Stimulated activated naive CD4-positive, alpha-beta T cell (primary cell): ENCODE results near the gene RASSF4.
"Not testable (repeated sequence)": the region's sequence is repeated elsewhere in the genome, so short reads cannot be mapped to it uniquely, and the experiment has no call there.

Source experiments
- DNase-seq, 6 experiments: peaks; one replicate each; lab custom pipeline; 2025; lab: John Stamatoyannopoulos, UW

The RASSF4 gene

DNA sequence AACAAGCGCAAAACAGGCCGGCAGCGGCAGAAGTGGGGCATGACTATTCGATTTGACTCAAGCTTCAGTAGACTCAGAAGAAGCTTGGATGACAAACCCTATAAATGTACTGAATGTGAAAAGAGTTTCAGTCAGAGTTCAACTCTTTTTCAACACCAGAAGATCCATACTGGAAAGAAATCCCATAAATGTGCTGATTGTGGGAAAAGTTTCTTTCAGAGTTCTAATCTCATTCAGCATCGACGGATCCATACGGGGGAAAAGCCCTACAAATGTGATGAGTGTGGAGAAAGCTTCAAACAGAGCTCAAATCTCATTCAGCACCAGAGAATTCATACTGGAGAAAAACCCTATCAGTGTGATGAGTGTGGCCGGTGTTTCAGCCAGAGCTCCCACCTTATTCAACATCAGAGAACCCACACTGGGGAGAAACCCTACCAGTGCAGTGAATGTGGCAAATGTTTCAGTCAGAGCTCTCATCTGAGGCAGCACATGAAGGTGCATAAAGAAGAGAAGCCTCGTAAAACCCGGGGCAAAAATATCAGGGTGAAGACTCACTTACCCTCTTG is 43.9 kb downstream of the RASSF4 start:
- no peak for DNase-seq

- DNase-seq: no peak
Measured at GRCh38 chr10:45004661-45005060, 45.1 kb downstream of the RASSF4 start.

DNA sequence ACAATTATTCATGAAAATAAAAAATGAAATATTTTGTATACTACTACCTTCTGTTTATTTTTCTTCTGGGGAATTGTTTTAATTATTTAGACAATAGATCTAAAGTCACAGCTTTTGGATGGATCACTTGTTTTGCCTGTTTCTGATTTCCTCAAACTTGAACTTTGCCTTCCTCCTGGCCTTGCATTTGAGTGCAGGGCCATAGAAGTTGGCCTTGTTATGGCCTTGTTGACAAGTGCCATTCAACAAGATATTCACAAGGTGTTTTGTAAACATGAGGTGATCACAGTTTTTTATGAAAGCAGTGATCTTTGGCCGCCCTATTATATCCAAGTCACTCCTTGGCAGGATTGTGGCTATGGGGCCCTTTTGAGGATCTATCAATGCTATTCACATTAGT is 45.7 kb downstream of the RASSF4 start:
- DNase-seq: no peak

DNA sequence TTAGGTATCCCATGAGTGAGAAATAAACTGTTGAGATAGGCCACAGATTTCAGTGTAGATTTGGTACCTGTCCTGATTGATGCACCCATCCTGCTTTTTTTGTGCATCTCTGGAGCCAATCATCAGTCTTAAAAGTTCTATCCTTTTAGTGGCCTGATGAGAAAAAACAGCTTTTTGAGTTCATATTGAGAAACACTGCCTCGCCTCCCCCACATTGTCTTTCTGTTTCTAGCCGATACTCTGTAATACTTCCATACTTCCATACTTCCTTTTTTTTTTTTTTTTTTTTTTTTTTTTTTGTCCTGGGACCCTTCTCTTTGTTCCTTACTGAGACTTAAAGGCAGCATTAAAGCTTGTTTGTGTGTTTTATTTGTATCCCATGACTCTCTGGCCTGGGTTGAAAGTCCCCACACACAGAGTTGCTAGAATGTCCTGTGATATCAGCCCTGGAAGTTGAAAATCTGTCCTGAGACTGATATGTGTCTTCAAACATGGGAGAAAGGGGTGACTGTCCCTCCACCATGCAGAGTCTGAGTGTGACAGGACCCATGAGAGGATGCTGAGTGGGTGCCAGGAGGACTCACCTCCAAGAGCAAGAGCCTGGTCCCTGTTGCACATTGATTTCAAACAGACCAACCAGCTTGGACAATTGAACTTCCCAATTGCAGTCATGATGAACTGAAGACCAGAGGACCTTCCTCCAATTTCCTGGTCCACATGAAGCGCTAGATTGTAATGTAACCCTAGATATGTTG is 46.9 kb downstream of the RASSF4 start:
- no peak for DNase-seq

DNA sequence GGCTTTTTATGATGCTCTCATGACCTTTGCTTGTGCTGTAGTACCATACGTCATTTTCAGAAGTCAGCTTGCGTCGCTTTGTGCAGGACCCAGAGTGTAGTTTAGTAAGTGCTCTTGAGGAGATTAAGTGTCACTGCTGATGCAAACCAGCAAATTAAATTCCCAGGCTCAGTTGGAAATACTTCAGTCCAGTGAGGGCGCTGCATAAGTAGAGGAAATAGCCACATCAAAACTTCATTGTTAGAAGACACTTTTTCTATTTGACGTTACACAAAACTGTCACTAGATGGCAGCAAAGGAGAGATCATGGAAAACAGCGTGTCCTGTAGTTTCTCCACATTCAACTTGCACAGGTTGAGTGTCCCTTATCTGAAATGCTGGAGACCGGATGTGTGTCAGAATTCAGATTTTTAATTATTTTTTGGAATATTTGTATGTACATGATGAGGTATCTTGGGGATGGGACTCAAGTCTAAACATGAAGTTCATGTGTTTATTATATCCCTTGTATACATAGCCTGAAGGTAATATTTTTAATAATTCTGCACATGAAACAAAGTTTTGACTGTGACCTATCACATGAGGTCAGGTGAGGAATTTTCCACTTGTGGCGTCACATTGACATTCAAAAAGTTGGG is 49.0 kb downstream of the RASSF4 start:
- peak in 3 of 6 experiments; percentile 1 to 70 (median 58) for DNase-seq

GRCh38 chr10:45014557-45014956 is 55.0 kb downstream of the RASSF4 start:
- DNase-seq: not testable (repeated sequence)

GRCh38 chr10:45015590-45015989 is 56.0 kb downstream of the RASSF4 start:
- no peak for DNase-seq

DNA sequence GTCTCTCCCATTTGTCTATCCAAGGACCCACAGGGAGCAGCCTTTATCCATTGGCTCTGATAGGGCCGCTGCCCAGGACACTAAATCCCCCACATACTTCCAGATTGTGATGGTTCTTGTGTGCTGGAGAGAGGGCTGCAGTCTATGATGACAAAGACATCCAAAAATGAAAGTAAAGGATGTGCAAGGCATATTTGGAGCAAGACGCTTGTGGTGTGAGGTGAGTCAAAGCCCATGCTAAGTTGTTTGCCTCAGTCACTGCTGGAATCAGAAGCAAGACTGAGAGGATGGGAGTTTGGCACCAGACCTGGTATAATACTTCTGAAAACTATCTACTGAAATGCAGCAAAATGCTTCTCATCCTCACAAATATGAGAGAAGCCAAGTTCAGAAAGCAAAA is 63.8 kb downstream of the RASSF4 start:
- no peak for DNase-seq

GRCh38 chr10:45034301-45034700 is 74.7 kb downstream of the RASSF4 start:
- no peak for DNase-seq

- DNase-seq: no peak
Measured at GRCh38 chr10:45035673-45036072, 76.1 kb downstream of the RASSF4 start.

- DNase-seq: no peak
Measured at GRCh38 chr10:45040921-45041542, 81.4 kb downstream of the RASSF4 start.

DNA sequence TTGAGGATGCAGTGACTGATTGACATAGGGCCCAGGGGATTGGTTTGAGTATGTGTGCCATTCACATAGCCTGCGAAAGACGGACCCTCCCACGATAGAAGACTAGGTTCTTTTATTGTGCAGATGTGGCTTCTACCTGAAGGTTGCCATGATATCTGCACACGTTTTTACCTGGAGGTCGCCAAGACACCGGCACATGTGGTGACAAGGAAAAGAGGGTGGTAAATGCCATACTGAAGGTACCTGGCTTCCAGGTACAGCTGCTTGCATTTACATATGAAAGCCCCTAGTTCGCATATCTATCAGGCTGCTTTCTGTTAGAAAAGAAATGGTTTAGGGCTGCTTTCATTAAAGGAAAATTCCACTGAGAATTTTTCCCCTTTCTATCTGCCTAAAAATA is 84.7 kb downstream of the RASSF4 start:
- DNase-seq: no peak
